Activated CD4-positive, alpha-beta T cell treated with anti-CD3 and anti-CD28 coated beads, Interleukin-2, amount 50 U/mL, for 24 hours (primary cell): ENCODE data around the gene ACOT2.
A peak's percentile ranks its signal among the peaks of the same experiment; 100 is the strongest.
"Not testable (repeated sequence)": the region's sequence is repeated elsewhere in the genome, so short reads cannot be mapped to it uniquely, and the experiment has no call there.

ENCODE experiments used
- DNase-seq, 2 donors: peaks; one replicate each; pipeline ENCODE4 v3.0.0-alpha.2; 2020; ENCODE audit warnings: low read depth in 1 of 2, low spot score in 1 of 2

The ACOT2 gene

GRCh38 chr14:73567951-73568885, 795 bp upstream of the ACOT2 start:
- DNase-seq: peak in 1 of 2 donors; percentile 11

DNA sequence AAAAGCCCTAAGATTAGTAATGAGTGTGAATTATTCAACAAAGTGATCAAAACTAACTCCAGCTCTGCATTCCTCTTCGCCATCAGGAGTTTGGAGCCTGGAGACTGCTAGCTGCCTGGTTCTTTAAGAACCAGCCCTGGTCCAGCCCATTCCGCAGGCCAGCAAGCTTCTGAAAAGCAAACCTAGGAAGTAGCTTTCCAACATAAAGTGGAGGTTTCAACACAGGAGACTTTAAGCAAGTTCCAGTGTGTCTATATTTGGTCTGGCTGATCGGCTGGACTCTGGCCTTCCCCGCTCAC, 178 bp upstream of the ACOT2 start:
- not testable (repeated sequence) for DNase-seq

GRCh38 chr14:73570913-73571312, 1.9 kb downstream of the ACOT2 start:
- DNase-seq: peak; percentile 37 to 43

- not testable (repeated sequence) for DNase-seq
Measured at GRCh38 chr14:73573034-73573433, 4.0 kb downstream of the ACOT2 start.

- not testable (repeated sequence) for DNase-seq
Measured at GRCh38 chr14:73573740-73574139, 4.7 kb downstream of the ACOT2 start.

GRCh38 chr14:73574251-73574650, 5.2 kb downstream of the ACOT2 start:
- DNase-seq: not testable (repeated sequence)

DNA sequence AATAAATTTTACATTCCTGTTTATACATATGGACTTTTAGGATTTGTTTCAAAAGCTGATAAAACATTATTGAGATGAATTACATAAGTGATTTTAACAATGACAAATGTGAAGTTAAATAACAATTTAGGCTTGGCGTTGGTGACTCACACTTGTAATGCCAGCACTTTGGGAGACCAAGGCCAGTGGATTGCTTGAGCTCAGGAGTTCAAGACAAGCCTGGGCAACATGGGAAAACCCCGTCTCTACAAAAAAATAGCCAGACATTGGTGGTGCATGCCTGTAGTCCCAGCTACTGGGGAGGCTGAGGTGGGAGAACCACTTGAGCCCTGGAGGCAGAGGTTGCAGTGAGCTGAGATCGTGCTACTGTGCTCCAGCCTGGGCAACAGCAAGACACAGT, 7.4 kb downstream of the ACOT2 start:
- no peak for DNase-seq

- DNase-seq: not testable (repeated sequence)
Measured at GRCh38 chr14:73577214-73577613, 8.2 kb downstream of the ACOT2 start.

- not testable (repeated sequence) for DNase-seq
Measured at GRCh38 chr14:73582102-73582979, 13.3 kb downstream of the ACOT2 start.

- no peak for DNase-seq
Measured at GRCh38 chr14:73588695-73589094, 19.7 kb downstream of the ACOT2 start.

GRCh38 chr14:73589116-73589515, 20.1 kb downstream of the ACOT2 start:
- DNase-seq: no peak

DNA sequence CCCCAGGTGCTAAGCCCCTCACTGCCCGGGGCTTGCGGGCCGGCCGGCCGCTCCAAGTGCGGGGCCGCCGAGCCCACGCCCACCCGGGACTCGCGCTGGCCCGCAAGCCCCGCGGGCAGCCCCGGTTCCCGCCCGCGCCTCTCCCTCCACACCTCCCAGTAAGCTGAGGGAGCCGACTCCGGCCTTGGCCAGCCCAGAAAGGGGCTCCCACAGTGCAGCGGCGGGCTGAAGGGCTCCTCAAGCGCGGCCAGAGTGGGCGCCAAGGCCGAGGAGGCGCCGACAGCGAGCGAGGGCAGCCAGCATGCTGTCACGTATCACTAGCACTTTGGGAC, 21.6 kb downstream of the ACOT2 start:
- DNase-seq: not testable (repeated sequence)

GRCh38 chr14:73591690-73592449, 22.9 kb downstream of the ACOT2 start, which contains the start of gene ACOT4:
Gene ACOT4, plus strand, starts transcription at chr14:73591873. Its CDS starts 87 bp downstream, at chr14:73591960.
- DNase-seq: peak; percentile 29 to 32

- no peak for DNase-seq
Measured at GRCh38 chr14:73594491-73594890, 25.5 kb downstream of the ACOT2 start.

GRCh38 chr14:73599499-73599898, 30.5 kb downstream of the ACOT2 start:
- no peak for DNase-seq

GRCh38 chr14:73602994-73603393, 34.0 kb downstream of the ACOT2 start:
- no peak for DNase-seq

DNA sequence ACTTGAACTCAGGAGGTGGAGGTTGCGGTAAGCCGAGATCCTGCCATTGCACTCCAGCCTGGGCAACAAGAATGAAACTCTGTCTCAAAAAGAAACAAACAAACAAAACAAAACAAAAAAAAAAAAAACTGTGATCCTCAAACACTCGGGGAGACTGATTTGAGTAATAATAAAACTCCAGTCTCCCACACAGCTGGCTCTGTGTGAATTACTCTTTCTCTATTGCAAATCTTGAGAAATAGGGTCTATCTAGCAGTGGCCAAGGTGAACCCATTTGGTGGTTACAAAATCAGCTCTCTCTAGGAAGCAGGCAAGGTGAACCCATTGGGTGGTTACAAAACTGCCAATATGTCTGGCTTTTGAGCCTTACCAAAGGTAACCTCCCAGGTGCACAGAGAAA, 37.3 kb downstream of the ACOT2 start:
- no peak for DNase-seq

DNA sequence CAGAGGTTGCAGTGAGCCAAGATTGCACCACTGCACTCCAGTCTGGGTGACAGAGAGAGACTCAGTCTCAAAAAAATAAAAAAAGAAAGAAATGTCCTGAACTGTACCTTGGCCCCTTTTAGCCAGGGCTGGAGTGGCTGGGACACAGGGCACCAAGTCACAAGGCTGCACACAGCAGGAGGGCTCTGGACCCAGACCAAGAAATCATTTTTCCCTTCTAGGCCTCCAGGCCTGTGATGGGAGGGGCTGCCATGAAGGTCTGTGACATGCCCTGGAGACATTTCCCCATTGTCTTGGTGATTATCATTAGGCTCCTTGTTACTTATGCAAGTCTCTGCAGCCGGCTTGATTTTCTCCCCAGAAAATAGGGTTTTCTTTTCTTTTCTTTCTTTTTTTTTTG, 38.2 kb downstream of the ACOT2 start:
- DNase-seq: no peak

DNA sequence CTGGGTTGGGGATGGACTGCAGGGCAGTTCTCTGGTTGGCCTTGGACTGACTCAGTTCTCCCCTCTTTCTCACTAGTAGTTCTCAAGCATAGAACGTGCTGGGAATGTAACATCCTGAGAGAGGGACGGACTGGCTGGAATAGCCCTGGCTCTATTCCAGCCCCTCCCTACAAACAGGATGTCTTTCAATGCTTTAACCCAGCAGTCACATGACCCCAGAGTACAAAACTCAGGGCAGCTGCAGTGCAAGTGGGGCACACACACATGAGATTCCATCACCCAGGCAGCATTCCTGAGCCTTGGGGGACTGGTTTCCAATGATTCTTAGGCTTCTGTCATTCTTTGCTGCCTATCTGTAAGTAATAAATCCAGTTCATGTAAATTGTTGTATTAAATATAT, 41.7 kb downstream of the ACOT2 start:
- DNase-seq: no peak

DNA sequence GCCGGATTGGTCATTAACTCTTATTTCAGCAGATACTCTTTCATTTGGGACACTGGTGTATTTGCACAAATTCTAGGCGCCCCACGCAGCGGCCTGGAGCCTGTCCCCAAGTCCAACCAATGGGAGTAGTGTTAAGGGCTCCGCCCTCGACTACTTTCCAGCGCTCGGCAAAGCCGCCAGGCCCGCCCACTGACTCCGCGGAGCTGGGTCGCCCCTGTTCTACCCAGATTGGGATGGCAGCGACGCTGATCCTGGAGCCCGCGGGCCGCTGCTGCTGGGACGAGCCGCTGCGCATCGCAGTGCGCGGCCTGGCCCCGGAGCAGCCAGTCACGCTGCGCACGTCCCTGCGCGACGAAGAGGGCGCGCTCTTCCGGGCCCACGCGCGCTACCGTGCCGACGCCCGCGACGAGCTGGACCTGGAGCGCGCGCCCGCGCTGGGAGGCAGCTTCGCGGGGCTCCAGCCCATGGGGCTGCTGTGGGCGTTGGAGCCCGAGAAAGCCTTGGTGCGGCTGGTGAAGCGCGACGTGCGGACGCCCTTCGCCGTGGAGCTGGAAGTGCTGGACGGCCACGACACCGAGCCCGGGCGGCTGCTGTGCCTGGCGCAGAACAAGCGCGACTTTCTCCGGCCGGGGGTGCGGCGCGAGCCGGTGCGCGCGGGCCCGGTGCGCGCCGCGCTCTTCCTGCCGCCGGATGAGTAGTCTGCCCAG, 43.5 kb downstream of the ACOT2 start, which contains the start of gene ACOT6:
Gene ACOT6 (plus strand): TSS at position 179 of the 707 bp plus-strand sequence. CDS start 55 bp downstream, at position 234.
- DNase-seq: peak; percentile 37 to 55

DNA sequence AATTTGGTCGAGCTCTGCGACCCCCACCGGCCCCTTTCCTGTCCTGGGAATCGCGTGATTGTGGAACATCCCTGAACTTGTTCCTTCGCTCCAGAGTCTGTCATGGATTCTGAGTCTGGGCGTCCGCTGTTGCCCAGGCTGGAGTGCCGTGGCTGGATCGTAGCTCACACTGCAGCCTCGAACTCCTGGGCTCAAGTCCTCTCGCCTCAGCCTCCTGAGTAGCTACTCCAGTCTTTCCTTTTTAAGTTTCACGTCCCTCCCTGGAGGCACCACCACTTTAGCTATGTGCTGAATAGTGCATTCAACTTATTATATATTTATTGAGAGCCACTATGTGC, 44.0 kb downstream of the ACOT2 start:
- DNase-seq: no peak
